Body of pancreas (tissue), 4 donors: ENCODE measurements around the gene MED27.

Source experiments
- CTCF ChIP-seq, 7 experiments: fragments of 450-650 bp in 4 of 7; fragments of 200-600 bp in 3 of 7; sonication (generic) in 3 of 7; IDR thresholded peaks; one replicate each; pipeline ENCODE4 v1.5.1; 2016 to 2019; ENCODE audit warnings: antibody characterized with exemption in 7 of 7
- POLR2A ChIP-seq, 3 donors: fragments of 450-650 bp; IDR thresholded peaks; one replicate each; pipeline ENCODE4 v1.6.1; 2016; ENCODE audit warnings: antibody characterized with exemption in 3 of 3, mild to moderate bottlenecking in 2 of 3

GRCh38 chr9:131837316-131837715 lies 242.4 kb downstream of the MED27 start:
- TF ChIP-seq CTCF (IDR thresholded peaks at IDR 0.05) (peak in 5 of 7 experiments; percentile 14 to 43 (median 31)), POLR2A (IDR thresholded peaks at IDR 0.05) (no peak)
